ENCODE data around the gene AP3B1.

The AP3B1 gene

GRCh38 chr5:77952636-77953212, 341.8 kb downstream of the AP3B1 start:
- no peak overlapping the region for H3K4me3 ChIP-seq (ENCODE audit: insufficient read depth, low read length, poor library complexity, severe bottlenecking)
- H3K36me3 ChIP-seq (ENCODE audit: low read length), result no peaks in the 10 kb centered on the region
- H3K27me3 ChIP-seq (ENCODE audit: low read length), result no peaks in the 10 kb centered on the region
- H3K9me3 ChIP-seq (ENCODE audit: insufficient read depth, low read length), result no peaks in the 10 kb centered on the region
- no peak overlapping the region for H3K9ac ChIP-seq (ENCODE audit: low read length)
- H3K79me2 ChIP-seq (ENCODE audit: insufficient read depth, low read length), result no peaks in the 10 kb centered on the region
- H3K27ac ChIP-seq (ENCODE audit: low read depth, low read length), result no peak overlapping the region
- H2AFZ ChIP-seq (ENCODE audit: low read depth, low read length, severe bottlenecking), result no peak overlapping the region
- H3K9me2 ChIP-seq (replicated peaks; ENCODE audit: insufficient read depth, low read length), result no peaks in the 10 kb centered on the region
- TF ChIP-seq EZH2phosphoT487 (conservative IDR thresholded peaks at IDR 0.05; ENCODE audit: low read length) (no peak), CTCF (IDR thresholded peaks at IDR 0.05; ENCODE audit: insufficient read depth, low read length, poor library complexity, severe bottlenecking) (no peak)
- no peak overlapping the region for H3K4me2 ChIP-seq (ENCODE audit: low read depth, low read length, poor library complexity, severe bottlenecking)
- no peaks in the 10 kb centered on the region for H4K20me1 ChIP-seq (ENCODE audit: low read depth, low read length)
- no peaks in the 10 kb centered on the region for H3F3A ChIP-seq (ENCODE audit: insufficient read depth)

Measured in SU-DHL-6 (cell line).